ENCODE results near the gene NFASC. TPM values are rescaled to one million over a fixed set of nuclear protein-coding genes. Genes with fewer than 3 reads are reported as not detected.

Gene NFASC
- total and polyA plus RNA-seq, 2 experiments from 2014 or later = 3.9 to 11.7 TPM

- no peak overlapping the region; the same call in 1 of the 2 replicates for H3K4me2 ChIP-seq
- no peak overlapping the region; the same call in 2 of the 3 replicates for H3K4me3 Mint-ChIP-seq
- peaks cover 25% of the 10 kb centered on the region for H3K27me3 Mint-ChIP-seq (ENCODE audit: insufficient read depth, low read depth, poor library complexity)
- no peak overlapping the region for H3K27ac Mint-ChIP-seq
- H3K4me1 ChIP-seq (ENCODE audit: insufficient read depth) = peaks cover 17% of the 10 kb centered on the region; the same call in 1 of the 2 replicates
- H3K27ac ChIP-seq (ENCODE audit: low read depth) = no peak overlapping the region
- ATAC-seq = no peak
- H4K20me1 ChIP-seq (replicated peaks; ENCODE audit: insufficient read depth) = no peaks in the 10 kb centered on the region
- H3K9me3 Mint-ChIP-seq = no peaks in the 10 kb centered on the region
- H3F3A ChIP-seq (replicated peaks; ENCODE audit: low read depth) = no peaks in the 10 kb centered on the region
- DNase-seq (ENCODE audit: low spot score) = no peak
- no peaks in the 10 kb centered on the region for H3K27me3 ChIP-seq (ENCODE audit: insufficient read depth)
- TF ChIP-seq ZNF462 (CRISPR knock-in tag; IDR thresholded peaks at IDR 0.05) (no peak), ZNF331 (CRISPR knock-in tag; IDR thresholded peaks at IDR 0.05; ENCODE audit: low read depth) (no peak), CREB1 (CRISPR knock-in tag; IDR thresholded peaks at IDR 0.05; ENCODE audit: low read depth) (no peak), JUNB (IDR thresholded peaks at IDR 0.05; ENCODE audit: unreplicated experiment) (no peak), CTCF (conservative IDR thresholded peaks at IDR 0.05; ENCODE audit: low read depth in 2 of 2) (no peak), EZH2phosphoT487 (IDR thresholded peaks at IDR 0.05; ENCODE audit: unreplicated experiment) (no peak), EZH2 (IDR thresholded peaks at IDR 0.05; ENCODE audit: low read depth, unreplicated experiment) (no peak), REST (IDR thresholded peaks at IDR 0.05; ENCODE audit: unreplicated experiment) (no peak), NANOG (IDR thresholded peaks at IDR 0.05; ENCODE audit: borderline replicate concordance) (no peak), ZNF114 (CRISPR knock-in tag; IDR thresholded peaks at IDR 0.05) (no peak)
- H3K36me3 Mint-ChIP-seq (ENCODE audit: low read depth) = no peaks in the 10 kb centered on the region; the same call in 2 of the 3 replicates
- H3K79me2 ChIP-seq (replicated peaks; ENCODE audit: insufficient read depth) = no peaks in the 10 kb centered on the region
- H3K4me1 Mint-ChIP-seq = peaks cover 35% of the 10 kb centered on the region
- H2AFZ ChIP-seq = no peak overlapping the region
- no peaks in the 10 kb centered on the region for H3K36me3 ChIP-seq (ENCODE audit: insufficient read depth)
- H3K4me3 ChIP-seq = no peak overlapping the region
- no peaks in the 10 kb centered on the region for H3K9me2 ChIP-seq (ENCODE audit: insufficient read depth)
Observed at GRCh38 chr1:204992201-204992997, 121.7 kb downstream of the NFASC start.
